Measurements from ENCODE around the gene CHRNB1.

DNA sequence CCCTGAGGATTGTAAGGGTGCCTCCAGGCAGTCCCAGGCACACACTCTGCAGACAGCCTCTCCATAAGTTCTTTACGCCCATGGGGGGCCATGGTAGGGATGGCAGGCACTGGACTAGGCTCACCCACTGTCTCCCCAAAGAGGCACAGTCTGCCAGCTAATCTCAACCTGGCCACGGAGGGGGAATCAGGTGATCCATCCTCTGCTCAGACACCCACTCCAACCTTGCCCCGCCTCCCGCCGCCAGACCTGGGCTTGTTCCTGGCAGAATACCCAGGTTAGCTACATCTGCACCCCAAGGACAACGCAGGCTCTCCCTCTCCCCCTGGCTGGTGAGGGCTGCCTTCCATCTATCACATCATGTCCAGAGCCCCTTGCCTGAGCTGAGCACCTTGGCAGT is 36.0 kb upstream of the CHRNB1 start:
- TF ChIP-seq POLR2A (IDR thresholded peaks at IDR 0.05) (no peak), CTCF (IDR thresholded peaks at IDR 0.05) (no peak)
